ENCODE measurements around the gene STUB1.
"Not testable (repeated sequence)": the region's sequence is repeated elsewhere in the genome, so short reads cannot be mapped to it uniquely, and the experiment has no call there.

Gene STUB1

DNA sequence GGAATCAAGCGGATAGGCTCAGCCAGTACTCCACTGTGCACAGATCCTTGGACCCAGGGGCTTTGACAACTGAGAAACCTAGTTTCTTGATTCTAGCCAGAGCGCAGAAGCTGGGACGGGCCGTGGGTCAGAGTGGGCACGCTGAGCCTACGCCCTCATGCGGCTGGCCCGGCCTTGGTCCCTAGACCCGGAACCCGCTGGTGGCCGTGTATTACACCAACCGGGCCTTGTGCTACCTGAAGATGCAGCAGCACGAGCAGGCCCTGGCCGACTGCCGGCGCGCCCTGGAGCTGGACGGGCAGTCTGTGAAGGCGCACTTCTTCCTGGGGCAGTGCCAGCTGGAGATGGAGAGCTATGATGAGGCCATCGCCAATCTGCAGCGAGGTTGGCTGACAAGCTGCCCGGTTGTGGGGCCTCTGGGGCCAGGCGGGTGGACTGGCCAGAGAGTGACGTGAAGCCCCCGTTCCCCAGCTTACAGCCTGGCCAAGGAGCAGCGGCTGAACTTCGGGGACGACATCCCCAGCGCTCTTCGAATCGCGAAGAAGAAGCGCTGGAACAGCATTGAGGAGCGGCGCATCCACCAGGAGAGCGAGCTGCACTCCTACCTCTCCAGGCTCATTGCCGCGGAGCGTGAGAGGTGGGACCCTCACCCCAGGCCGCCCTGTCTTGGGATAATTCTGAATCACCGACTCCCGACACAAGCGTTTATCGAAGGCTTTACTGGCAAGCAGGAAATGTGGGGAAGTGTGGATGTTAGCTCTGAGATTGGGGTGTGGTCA is 946 bp downstream of the STUB1 start:
- peak; percentile 17 for DNase-seq

- DNase-seq = no peak
Observed at GRCh38 chr16:681746-682427, 1.7 kb downstream of the STUB1 start.

- DNase-seq = no peak
Observed at GRCh38 chr16:682493-683395, 2.5 kb downstream of the STUB1 start.

GRCh38 chr16:683396-684070 is 3.3 kb downstream of the STUB1 start:
- DNase-seq = peak; percentile 26

DNA sequence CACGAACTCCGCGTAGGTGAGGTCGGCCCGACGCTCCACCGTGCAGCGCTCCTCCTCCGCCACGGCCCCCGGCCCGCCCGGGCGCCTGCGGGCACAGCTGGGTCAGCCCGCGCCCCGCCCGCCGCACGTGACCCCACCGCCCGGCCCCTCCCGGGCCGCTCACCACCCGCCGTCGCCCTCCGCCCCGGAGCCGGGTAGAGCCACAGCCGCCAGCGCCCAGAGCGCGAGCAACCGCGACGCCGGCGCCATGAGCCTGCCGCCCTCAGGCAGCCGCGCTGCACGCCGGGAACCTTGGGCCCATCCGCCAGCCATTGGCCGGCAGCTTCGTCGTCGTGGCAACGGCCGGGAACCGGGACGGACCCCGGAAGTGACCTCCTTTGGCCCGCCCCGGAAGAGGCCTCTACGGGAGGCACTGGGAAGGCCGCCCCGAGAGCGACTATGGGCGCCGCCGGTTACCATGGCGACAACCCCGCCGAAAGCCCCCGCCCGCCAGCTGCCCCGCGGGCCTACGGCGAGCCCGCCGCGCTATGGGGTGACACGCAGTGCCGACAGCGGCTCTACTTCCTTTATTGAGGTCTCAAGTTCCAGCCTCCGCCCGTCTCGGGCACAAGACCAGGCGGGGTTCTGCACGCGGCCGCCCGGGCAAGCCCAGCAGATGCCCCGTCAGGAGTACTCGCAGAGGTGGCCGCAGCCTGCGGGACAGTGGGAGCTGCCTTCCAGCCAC is 4.0 kb downstream of the STUB1 start, which contains the start of gene JMJD8:
JMJD8 (minus strand) TSS at position 264 of the 724 bp plus-strand sequence; CDS start at position 249, 15 bp downstream.
- DNase-seq = peak; percentile 97

- no peak for DNase-seq
Observed at GRCh38 chr16:684961-685696, 4.9 kb downstream of the STUB1 start.

DNA sequence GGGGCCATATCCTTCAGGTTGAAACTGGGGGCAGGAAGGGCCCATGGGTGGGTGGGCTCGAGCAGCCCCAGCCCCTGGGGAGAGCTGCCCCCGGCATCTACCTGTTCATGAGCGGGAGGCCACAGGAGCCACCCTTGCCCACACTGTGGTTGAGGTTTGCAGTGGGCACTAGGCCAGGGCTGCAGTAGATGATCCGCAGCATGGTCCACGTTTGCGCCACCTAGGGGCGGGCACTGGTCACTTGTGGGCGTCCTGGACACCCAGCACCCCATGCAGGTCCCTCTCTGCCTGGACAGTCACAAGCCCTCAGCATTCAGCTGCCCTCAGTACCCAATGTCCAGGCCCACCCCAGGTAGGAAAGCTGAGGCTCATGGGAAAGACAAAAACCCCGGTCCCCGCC is 5.8 kb downstream of the STUB1 start:
- no peak for DNase-seq

- DNase-seq = no peak
Observed at GRCh38 chr16:686459-687260, 6.5 kb downstream of the STUB1 start.

DNA sequence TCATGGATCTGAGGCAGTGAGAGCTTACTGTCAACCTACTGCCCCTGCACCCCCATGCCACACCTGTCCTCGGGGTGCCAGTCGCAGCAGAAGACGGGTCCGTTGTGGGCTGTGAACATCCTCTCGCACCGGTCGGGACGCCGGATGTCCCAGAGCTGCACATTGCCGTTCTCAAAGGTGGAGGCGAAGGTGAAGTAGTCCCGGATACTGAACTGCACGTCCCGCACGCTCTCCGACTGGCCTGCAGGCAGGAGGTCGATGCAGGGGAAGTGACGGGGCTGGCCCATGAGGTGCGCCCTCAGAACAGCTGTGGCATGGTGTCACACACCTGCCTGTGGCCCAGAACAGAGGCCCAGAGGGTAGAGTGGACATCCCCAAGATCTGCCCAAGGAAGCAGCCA is 7.3 kb downstream of the STUB1 start:
- DNase-seq = no peak

DNA sequence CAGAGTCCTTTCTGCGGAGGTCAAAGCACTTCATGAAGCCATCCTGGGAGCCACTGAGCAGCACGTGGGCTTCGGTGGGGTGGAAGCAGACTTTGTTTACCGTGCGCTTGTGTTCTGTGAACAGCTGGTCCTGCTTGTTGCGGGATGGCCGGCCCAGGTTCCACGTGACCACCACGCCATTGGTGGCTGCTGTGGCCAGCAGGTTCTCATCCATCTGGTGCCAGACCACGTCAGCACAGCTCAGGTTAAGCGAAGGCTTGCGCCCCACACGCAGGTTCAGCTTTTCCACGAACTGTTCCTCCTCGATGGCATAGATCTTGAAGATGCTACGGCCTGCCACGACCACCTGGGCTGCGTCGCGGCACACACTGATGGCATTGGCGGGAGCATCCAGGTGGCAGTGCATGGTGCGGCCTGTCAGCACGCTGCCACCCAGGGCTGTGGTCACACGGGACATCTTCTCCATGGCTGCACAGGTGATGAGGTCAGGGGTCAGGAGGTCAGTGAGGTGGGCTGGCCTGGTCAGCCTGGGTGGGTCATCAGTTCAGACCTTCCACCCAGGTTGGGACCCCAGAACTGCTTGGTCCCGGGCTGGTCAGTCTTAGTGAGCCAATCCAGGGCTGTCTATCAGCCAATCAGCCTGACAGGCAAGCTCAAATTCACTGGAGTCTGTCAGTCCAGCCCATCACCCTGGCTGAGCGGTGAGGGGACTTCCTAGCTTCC is 9.1 kb downstream of the STUB1 start:
- no peak for DNase-seq

DNA sequence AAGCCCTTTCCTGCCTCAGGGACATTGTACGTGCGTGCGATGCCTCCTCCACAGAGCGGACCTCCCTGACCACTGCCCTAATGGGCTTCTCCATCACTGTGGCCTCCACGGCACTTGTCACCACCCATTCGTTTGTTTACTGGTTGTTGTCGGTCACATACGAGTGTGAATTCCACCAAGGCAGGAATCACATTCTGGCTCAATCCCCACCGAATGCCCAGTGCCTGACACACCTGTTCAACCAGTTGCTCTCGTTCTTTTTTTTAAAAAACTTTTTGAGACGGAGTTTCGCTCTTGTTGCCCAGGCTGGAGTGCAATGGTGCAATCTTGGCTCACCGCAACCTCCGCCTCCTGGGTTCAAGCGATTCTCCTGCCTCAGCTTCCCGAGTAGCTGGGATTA is 11.0 kb downstream of the STUB1 start:
- DNase-seq = not testable (repeated sequence)

GRCh38 chr16:692356-693108 is 12.3 kb downstream of the STUB1 start:
- no peak for DNase-seq

GRCh38 chr16:693364-693763 is 13.2 kb downstream of the STUB1 start:
- no peak for DNase-seq

DNA sequence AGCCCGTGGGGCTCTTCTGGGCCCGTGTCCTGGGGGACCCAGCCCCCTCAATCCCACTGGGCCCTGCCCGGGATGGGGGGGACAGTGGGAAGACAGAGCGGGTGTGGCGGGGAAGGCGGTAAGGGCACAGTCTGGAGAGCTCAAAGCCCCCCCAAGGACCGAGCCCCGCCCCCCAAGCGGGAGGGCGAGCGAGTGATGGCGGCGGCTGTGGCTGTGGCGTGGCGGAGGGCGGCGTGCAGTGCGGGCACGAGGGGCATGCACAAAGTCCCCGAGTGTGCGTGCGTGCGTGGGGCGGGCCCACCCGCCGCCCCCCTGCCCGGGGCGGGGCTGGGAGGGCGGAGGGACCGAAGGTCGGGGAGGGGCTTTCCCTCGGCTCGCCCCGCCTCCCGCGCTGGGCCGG is 13.6 kb downstream of the STUB1 start:
- no peak for DNase-seq

DNA sequence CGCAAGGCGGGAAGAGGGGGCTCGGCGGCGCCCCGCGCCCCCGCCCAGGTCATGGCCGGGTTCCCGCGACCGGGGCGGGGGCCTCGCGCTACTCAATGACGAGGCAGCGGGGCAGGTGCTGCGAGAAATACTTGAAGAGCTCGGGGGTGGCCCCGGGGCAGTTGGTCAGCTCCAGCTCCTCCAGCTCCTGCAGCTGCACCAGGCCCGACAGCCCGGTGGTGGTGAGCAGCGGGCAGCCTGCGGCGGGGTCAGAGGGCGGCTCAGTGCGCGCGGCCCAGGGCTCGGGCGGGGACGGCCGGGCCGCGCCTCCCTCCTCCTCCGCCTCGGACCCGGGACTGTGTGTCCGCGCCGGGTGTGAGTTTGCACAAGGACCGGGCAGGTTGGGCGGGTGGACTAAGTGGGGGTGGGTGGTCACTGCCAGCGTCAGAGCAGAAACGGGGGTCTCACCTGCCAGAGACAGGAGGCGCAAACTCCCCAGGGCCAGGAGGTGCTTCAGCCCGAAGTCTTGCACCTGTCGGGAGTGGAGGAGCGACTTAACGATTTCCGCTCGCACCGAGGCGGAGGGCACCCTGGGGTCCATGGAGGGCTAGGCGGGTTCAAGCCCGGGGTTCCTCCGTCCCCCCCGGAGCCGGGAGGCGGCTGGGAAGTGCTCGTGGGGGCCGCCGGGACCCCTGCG is 14.1 kb downstream of the STUB1 start:
- DNase-seq = peak; percentile 22

DNA sequence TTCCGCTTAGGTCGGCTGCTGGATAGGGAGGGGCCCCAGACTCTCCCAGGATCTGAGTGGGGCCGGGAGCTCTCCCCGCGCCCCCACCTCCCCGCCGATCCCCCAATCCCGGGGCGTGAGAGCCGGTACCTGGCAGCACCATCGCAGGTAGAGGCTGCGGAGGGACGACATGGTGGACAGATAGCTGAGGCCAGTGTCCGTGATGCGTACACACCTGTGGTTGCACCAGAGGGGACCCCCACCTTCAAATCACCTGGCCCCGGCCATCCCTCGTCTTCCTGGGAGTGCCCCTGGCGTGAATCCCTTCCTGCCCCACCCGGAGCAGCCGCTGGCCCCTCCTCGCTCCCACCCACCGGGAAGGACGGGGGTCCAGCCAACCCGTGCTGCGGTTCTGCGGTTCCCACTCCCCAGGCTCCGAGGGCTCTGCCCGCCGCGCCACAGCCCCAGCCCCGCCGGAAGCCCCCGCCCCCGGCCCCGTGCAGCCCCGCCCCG is 14.7 kb downstream of the STUB1 start:
- DNase-seq = peak; percentile 6

GRCh38 chr16:695355-696089 is 15.3 kb downstream of the STUB1 start:
- peak; percentile 74 for DNase-seq

All from eye (tissue), 1 donor.